ENCODE data around the gene PPM1L.
A peak's percentile ranks its signal among the peaks of the same experiment; 100 is the strongest.
"Not testable (repeated sequence)": the region's sequence is repeated elsewhere in the genome, so short reads cannot be mapped to it uniquely, and the experiment has no call there.

Gene PPM1L

DNA sequence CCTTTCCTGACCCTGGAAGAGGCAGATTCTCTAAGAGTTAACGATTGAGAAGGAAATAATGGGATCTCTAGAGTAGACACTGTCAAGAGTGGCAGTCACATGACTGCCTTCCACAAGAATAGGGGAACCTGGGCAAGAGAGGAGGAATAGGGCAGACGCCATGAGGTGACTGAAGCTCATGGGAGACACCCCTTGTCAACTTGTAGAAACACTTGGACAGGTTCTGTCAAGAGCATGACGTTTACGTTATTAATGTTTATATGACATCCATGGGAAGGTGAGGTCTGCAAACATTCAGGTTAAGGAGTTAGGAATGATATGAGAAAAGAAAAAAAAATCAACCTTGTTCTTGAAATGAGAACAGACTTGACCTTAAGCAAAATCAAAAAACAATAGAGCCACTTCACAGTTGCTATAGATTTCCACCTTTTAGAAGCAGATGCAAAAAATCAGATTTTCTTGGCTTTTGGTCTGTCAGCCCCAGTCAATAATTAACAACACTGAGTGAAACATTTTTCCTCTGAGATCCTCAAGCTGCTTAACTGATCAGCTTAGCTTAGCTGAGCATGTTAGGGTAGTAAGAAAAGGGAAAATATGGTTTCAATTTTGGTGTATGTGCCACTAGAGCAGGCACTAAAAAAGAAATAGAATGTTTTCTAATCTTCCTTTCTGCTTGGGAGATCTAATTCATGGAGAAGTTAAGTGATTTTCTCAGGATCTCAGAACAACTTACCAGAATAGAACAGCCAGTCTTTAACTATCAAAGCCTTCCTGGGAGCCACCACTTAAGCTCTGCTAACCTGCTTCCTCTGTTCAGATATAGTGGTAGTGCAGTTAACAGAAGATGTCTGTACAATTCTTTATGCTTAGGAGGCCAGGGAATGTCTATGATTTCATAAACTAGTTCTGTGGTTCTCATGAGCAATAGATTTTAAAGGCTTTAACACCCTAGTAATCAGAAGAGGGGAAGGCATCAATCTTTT, 232.2 kb downstream of the PPM1L start:
- DNase-seq (ENCODE audit: low spot score) = no peak

DNA sequence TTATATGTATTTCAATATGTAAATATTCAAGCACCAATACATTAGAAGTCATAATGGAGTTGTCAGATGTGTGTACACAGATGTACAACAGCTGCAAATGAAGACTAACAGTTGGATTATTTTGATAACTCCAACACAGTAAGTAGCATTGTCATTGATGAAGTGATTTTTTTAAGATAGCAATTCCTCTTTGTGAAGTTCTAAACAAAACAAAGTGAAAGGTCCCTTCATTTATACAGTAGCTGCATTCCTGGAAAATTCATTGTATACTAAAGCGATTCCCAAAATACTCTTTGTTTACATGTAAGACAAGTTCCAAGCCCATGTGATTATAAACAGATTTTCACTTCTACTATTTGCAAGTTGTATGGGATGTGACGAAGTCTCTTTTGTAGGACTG, 234.4 kb downstream of the PPM1L start:
- no peak for DNase-seq (ENCODE audit: low spot score)

DNA sequence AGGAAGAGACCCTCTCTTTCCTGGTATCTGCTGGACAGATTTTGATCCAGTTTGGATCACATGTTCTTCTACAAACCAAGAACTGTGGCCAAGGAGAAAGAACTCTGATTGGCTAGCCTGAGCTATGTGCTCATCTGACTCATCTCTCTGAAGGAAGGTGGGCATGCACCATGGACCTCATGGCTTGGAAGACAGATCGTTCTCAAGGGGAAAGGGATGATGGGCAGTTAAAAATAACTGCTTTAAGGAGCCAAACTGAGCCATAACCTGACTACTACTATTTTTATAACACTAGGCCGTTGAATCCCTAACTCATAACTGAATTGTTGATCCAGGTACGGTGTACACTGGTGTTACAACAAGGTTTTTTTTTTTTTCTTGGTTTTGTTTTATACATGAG, 236.7 kb downstream of the PPM1L start:
- no peak for DNase-seq (ENCODE audit: low spot score)

GRCh38 chr3:160996811-160997210, 240.8 kb downstream of the PPM1L start:
- DNase-seq (ENCODE audit: low spot score) = no peak

GRCh38 chr3:160998581-160998980, 242.6 kb downstream of the PPM1L start:
- DNase-seq (ENCODE audit: low spot score) = no peak

- DNase-seq (ENCODE audit: low spot score) = no peak
These were observed 243.2 kb downstream of the PPM1L start for GRCh38 chr3:160999274-160999673.

GRCh38 chr3:161008086-161008485, 252.1 kb downstream of the PPM1L start:
- no peak for DNase-seq (ENCODE audit: low spot score)

- DNase-seq (ENCODE audit: low spot score) = not testable (repeated sequence)
These were observed 254.1 kb downstream of the PPM1L start for GRCh38 chr3:161010151-161010550.

DNA sequence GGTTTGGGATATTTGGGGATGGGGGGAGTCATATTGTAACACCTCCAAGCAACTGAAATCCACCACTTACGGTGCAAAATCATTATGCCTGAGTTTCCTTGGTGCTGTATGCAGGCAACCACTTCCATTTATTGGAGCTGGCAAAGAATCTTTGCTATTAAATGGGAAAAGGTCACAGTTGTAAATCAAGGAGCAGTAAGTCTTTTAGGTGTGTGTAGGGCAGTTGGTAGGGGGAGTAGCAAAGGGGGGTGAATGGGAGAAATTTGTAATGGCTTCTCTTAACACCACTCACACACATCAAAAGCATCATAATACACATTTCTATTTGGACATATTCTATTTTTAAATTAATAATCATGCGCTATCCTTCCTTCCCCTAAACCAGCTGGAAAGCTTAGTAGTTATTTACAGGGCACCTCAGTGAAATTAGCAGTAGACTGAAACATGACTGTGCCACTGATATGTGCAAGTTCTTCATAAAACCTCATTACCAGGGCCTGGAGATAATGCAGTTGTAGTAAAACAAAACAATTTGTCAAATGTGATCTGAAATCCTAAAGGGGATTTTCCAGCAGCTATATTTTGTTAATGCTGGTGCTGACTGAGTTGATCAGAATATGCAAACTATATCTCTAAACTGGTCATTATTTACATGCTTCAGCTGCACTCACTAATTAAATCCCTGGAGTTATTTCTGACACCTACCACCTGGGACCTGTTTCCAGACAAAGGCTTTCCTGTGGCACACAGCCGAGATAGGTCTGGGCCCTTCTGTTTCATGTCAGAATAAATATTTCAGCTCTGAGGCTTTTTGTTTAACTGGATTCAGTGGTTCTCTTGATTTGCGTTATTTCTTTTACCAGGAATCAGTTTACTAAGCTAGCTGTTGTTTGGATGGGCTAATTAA, 259.1 kb downstream of the PPM1L start:
- DNase-seq (ENCODE audit: low spot score) = no peak

- peak; percentile 50 for DNase-seq (ENCODE audit: low spot score)
These were observed 260.6 kb downstream of the PPM1L start for GRCh38 chr3:161016417-161017313.

DNA sequence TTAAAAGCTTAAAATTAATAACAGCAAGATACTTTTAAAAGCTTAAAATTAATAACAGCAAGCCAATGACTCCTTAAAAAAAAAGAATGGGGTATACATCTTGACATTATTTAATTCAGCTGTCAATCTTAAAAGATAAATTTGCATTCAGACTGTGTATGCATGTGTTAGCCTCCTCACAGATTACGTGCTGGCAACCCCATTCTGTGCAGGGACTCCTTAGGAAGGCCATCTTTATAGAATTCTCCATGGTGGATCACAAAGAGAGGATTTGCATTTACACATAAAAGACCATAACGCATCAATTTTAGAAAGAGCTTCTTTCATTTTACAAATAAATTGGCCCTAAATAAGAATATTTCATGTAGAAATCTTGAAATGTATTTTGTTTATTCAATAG, 261.9 kb downstream of the PPM1L start:
- no peak for DNase-seq (ENCODE audit: low spot score)

- DNase-seq (ENCODE audit: low spot score) = no peak
These were observed 264.2 kb downstream of the PPM1L start for GRCh38 chr3:161020256-161020655.

DNA sequence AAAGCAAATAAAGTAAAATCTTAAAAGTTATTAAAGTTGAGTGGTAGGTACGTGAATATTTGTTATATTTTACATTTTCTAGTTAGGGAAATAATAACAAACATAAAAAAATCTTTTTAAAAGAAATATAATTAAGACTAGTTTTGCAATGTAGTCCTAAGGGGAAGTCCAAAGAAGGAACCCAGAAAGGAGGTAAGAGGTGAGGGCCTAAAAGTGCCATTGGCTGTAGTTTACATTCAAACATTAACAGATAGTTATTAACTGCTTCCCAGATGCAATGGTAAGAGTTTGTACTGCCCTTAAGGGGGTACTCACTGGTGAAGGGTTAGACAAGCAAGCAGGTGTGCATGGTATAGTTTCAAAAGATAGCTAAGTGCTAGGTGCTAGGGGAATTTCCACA, 269.9 kb downstream of the PPM1L start:
- no peak for DNase-seq (ENCODE audit: low spot score)

DNA sequence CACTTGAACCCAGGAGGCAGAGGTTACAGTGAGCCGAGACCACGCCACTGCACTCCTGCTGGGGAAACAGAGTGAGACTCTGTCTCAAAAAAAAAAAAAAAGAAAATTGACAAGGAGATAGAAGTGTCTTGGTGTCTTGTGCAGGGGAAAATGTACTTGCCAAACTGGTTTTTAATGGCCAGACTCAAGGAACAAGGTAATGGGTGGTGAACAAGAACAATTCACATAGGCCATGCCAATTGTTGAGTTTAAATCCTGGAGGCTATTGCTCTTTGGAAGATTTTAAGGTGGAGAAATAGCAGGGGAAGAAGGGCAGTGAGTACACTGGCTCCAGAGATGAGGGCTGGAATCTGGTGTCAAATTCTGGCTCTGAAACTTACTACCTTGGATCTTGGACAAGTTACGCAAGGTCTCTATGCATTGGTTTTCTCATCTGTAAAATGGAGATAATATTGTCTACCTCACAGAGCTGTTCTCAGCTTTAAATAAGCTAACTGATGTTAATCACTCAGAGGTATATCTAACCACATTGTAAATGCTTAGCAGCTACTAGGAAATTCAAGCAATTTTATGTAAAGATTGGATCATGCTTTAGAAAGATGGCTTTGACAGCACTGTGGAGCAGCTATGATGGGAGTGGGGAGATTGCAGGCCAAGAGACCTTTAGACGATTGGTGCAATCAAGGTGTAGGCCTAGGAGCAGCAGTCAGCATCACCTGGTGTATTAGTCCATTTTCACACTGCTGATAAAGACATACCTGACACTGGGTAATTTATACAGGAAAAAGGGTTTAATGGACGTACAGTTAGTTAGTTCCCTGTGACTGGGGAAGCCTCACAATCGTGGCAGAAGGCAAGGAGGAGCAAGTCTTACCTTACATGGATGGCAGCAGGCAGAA, 270.8 kb downstream of the PPM1L start:
- no peak for DNase-seq (ENCODE audit: low spot score)

- DNase-seq (ENCODE audit: low spot score) = no peak
These were observed 272.6 kb downstream of the PPM1L start for GRCh38 chr3:161028555-161029153.

- DNase-seq (ENCODE audit: low spot score) = no peak
These were observed 275.1 kb downstream of the PPM1L start for GRCh38 chr3:161031134-161031533.

DNA sequence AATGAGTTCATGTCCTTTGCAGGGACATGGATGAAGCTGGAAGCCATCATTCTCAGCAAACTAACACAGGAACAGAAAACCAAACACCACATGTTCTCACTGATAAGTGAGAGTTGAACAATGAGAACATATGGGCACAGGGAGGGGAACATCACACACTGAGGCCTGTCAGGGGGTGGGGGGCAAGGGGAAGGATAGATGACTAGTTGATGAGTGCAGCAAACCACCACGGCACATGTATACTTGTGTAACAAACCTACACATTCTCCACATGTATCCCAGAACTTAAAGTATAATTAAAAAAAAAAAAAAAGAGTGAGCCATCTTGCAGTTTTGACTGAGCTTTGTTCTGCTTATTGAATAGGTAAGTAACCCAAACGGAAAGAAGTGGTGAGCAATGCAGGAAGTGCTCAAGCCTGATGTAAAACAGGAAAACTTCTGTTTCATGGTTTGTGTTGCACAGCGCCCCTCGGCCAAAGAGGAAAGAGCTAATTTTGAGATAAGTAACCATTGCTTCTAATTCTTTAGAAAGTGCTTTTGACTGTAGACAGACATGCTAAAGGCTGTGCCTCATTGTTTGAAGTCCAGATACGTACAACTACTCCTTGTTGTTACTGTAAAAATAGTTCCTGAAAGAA, 279.0 kb downstream of the PPM1L start:
- DNase-seq (ENCODE audit: low spot score) = not testable (repeated sequence)

GRCh38 chr3:161035711-161036110, 279.7 kb downstream of the PPM1L start:
- no peak for DNase-seq (ENCODE audit: low spot score)

DNA sequence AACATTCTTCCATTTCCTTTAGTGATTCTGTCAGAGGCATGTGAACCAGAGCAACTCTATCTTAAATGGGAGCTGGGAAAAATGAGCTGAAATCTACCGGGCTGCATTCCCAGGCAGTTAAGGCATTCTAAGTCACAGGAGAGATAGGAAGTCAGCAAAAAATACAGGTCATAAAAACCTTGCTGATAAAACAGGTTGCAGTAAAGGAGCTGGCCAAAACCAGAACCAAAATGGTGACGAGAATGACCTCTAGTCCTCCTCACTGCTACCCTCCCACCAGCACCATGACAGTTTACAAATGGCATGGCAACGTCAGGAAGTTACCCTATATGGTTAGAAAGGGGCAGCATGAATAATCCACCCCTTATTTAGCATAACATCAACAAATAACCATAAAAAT, 282.7 kb downstream of the PPM1L start:
- no peak for DNase-seq (ENCODE audit: low spot score)

GRCh38 chr3:161042023-161042501, 286.0 kb downstream of the PPM1L start:
- no peak for DNase-seq (ENCODE audit: low spot score)
